Measurements from ENCODE around the gene BRD9.
"Not testable (repeated sequence)": the region's sequence is repeated elsewhere in the genome, so short reads cannot be mapped to it uniquely, and the experiment has no call there.

The BRD9 gene

GRCh38 chr5:933251-933861 lies 40.8 kb upstream of the BRD9 start:
- no peak for DNase-seq (ENCODE audit: low read depth)
- no peak overlapping the region for H3K4me3 ChIP-seq (ENCODE audit: low read depth, low read length)
- TF ChIP-seq MYC (IDR thresholded peaks at IDR 0.05; ENCODE audit: low read depth, low read length) (no peak), POLR2A (IDR thresholded peaks at IDR 0.05; ENCODE audit: extremely low read depth, insufficient read length) (no peak), MAX (IDR thresholded peaks at IDR 0.05; ENCODE audit: low read depth, low read length) (no peak)
- TF ChIP-seq, protein P1, sequence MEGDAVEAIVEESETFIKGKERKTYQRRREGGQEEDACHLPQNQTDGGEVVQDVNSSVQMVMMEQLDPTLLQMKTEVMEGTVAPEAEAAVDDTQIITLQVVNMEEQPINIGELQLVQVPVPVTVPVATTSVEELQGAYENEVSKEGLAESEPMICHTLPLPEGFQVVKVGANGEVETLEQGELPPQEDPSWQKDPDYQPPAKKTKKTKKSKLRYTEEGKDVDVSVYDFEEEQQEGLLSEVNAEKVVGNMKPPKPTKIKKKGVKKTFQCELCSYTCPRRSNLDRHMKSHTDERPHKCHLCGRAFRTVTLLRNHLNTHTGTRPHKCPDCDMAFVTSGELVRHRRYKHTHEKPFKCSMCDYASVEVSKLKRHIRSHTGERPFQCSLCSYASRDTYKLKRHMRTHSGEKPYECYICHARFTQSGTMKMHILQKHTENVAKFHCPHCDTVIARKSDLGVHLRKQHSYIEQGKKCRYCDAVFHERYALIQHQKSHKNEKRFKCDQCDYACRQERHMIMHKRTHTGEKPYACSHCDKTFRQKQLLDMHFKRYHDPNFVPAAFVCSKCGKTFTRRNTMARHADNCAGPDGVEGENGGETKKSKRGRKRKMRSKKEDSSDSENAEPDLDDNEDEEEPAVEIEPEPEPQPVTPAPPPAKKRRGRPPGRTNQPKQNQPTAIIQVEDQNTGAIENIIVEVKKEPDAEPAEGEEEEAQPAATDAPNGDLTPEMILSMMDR (IDR thresholded peaks at IDR 0.05; ENCODE audit: low read depth, low read length): no peak

DNA sequence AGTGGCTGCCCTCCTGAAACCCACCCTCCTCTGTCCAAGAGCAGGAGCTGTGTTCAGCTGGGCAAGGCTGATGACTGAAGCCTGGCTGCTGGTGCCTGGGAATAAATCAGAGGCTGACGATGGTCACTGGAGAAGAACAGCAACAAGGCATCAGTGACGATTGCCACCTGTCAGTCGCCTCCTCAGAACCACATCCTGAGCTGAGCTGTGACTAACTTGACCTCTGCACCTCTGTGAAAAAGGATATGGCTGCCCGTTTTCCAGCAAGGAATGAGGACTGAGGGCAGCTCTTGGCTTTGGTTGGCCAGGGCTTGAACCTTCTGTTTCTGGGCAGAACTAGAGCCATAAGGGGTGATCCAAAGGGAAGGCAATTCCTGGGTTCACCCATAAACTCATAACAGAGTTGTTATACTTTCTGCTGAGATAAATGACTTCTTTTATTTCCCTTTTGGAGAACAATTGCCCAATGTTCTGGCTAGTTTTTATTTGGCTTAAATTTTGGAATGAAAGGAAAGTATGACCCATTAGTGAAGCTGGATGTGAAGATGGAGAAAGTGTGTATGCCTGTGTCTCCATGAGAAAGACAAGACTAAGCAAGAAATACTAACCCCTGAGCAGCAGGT lies 40.1 kb upstream of the BRD9 start:
- no peak overlapping the region for H3K4me3 ChIP-seq (ENCODE audit: low read depth, low read length)
- DNase-seq (ENCODE audit: low read depth): no peak
- TF ChIP-seq, protein P1 (IDR thresholded peaks at IDR 0.05; ENCODE audit: low read depth, low read length): no peak
- TF ChIP-seq MYC (IDR thresholded peaks at IDR 0.05; ENCODE audit: low read depth, low read length): no peak
- no peak for TF ChIP-seq POLR2A (IDR thresholded peaks at IDR 0.05; ENCODE audit: extremely low read depth, insufficient read length)
- no peak for TF ChIP-seq MAX (IDR thresholded peaks at IDR 0.05; ENCODE audit: low read depth, low read length)

GRCh38 chr5:932151-932627 lies 39.6 kb upstream of the BRD9 start:
- TF ChIP-seq, protein P1 (IDR thresholded peaks at IDR 0.05; ENCODE audit: low read depth, low read length): no peak
- TF ChIP-seq MAX (IDR thresholded peaks at IDR 0.05; ENCODE audit: low read depth, low read length) (no peak), POLR2A (IDR thresholded peaks at IDR 0.05; ENCODE audit: extremely low read depth, insufficient read length) (no peak), MYC (IDR thresholded peaks at IDR 0.05; ENCODE audit: low read depth, low read length) (no peak)
- DNase-seq (ENCODE audit: low read depth): no peak

DNA sequence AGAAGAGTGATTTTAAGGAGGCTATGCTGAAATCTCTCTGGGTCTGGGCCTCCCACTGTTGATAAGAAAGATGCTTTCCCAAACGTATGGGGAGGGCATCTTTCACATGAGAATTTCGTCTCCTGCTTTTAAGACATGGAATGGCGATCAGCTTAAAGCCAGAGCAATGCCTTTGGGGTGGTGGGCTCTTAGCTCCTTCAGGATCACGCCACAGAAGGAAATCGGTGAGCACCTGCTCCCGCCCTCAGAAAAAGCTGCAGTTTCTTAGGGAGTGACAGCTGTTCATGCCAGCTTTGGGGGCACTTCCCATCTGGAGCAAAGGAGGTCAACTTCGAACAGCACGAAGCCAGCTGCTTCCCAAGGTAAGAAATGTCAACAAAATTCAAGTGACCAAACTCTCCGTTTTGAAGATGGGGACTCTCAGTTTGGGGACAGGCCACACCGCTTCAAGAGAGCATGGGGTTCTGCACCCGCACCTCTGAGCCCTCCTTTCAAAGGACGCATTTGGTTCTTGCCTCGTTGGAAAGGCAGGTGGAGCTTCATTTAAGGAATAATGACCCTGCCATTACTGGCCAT lies 39.1 kb upstream of the BRD9 start:
- no peak for TF ChIP-seq MYC (IDR thresholded peaks at IDR 0.05; ENCODE audit: low read depth, low read length)
- TF ChIP-seq POLR2A (IDR thresholded peaks at IDR 0.05; ENCODE audit: extremely low read depth, insufficient read length): no peak
- TF ChIP-seq, protein P1 (IDR thresholded peaks at IDR 0.05; ENCODE audit: low read depth, low read length): no peak
- TF ChIP-seq MAX (IDR thresholded peaks at IDR 0.05; ENCODE audit: low read depth, low read length): no peak
- no peak overlapping the region for H3K4me3 ChIP-seq (ENCODE audit: low read depth, low read length)
- no peak for DNase-seq (ENCODE audit: low read depth)

More at GRCh38 chr5:932151-932627, 39.6 kb upstream of the BRD9 start:
- H3K4me3 ChIP-seq (ENCODE audit: low read depth, low read length): no peak overlapping the region

- H3K4me3 ChIP-seq (ENCODE audit: low read depth, low read length): no peak overlapping the region
- TF ChIP-seq POLR2A (IDR thresholded peaks at IDR 0.05; ENCODE audit: extremely low read depth, insufficient read length): no peak
- no peak for DNase-seq (ENCODE audit: low read depth)
Observed at GRCh38 chr5:930866-931265, 38.3 kb upstream of the BRD9 start.

- DNase-seq (ENCODE audit: low read depth): no peak
- H3K4me3 ChIP-seq (ENCODE audit: low read depth, low read length): no peak overlapping the region
- TF ChIP-seq MYC (IDR thresholded peaks at IDR 0.05; ENCODE audit: low read depth, low read length) (no peak), MAX (IDR thresholded peaks at IDR 0.05; ENCODE audit: low read depth, low read length) (no peak), POLR2A (IDR thresholded peaks at IDR 0.05; ENCODE audit: extremely low read depth, insufficient read length) (no peak)
- TF ChIP-seq, protein P1 (IDR thresholded peaks at IDR 0.05; ENCODE audit: low read depth, low read length): no peak
Observed at GRCh38 chr5:929596-929995, 37.0 kb upstream of the BRD9 start.

DNA sequence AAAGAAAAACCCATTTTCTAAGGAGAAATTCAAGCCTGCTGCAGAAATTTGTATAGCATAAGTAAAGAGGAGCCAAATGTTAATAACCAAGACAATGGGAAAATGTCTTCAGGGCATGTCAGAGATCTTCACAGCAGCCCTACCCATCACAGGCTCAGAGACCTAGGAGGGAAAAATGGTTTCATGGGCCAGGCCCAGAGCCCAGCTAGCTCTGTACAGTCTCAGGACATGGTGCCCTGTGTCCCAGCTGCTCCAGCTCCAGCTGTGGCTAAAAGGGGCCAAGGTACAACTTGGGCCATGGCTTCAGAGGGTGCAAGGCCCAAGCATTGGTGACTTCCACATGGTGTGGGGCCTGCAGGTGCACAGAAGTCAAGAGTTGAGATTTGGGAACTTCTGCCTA lies 36.6 kb upstream of the BRD9 start:
- not testable (repeated sequence) for H3K4me3 ChIP-seq (ENCODE audit: low read depth, low read length); DNase-seq (ENCODE audit: low read depth)

All from NB4 (cell line).